HL-60 (cell line): ENCODE results near the gene TMC8.

Source experiments
- CTCF ChIP-seq: IDR thresholded peaks from one replicate; pipeline ENCODE4 v1.5.1; 2011; ENCODE audit warnings: low read length, control low read depth, inconsistent platforms; ENCODE audit not compliant: insufficient read depth
- GABPA ChIP-seq: IDR thresholded peaks from 2 replicates; pipeline ENCODE4 v1.6.1; 2012; ENCODE audit warnings: low read depth
- REST ChIP-seq: IDR thresholded peaks from 2 replicates; pipeline ENCODE4 v1.6.1; 2012; ENCODE audit warnings: low read depth; ENCODE audit not compliant: insufficient replicate concordance

- TF ChIP-seq CTCF (no peak), REST (no peak), GABPA (no peak)
Measured at GRCh38 chr17:78144147-78144719, 13.7 kb downstream of the TMC8 start.
